A549 (cell line): ENCODE measurements around the gene PFAS.

Source experiments
- CTCF ChIP-seq: fragments of >200 bp; sonication (Bioruptor Twin); formaldehyde crosslinking; IDR thresholded peaks from 3 replicates; pipeline ENCODE4 v1.5.1; 2016
- EP300 ChIP-seq, 2 experiments: fragments of >200 bp; sonication (Bioruptor Twin); formaldehyde crosslinking; IDR thresholded peaks; 2 replicates in 1 of 2; 3 replicates in 1 of 2; pipeline ENCODE4 v1.6.1; 2016 to 2017
- KDM1A ChIP-seq: fragments of 200-600 bp; sonication (generic); IDR thresholded peaks from 2 replicates; pipeline ENCODE4 v1.6.1; 2016; ENCODE audit warnings: low read depth, mild to moderate bottlenecking
- REST ChIP-seq: fragments of 200-600 bp; sonication (generic); IDR thresholded peaks from 2 replicates; pipeline ENCODE4 v1.6.1; 2016; ENCODE audit warnings: antibody characterized with exemption, mild to moderate bottlenecking, moderate library complexity

DNA sequence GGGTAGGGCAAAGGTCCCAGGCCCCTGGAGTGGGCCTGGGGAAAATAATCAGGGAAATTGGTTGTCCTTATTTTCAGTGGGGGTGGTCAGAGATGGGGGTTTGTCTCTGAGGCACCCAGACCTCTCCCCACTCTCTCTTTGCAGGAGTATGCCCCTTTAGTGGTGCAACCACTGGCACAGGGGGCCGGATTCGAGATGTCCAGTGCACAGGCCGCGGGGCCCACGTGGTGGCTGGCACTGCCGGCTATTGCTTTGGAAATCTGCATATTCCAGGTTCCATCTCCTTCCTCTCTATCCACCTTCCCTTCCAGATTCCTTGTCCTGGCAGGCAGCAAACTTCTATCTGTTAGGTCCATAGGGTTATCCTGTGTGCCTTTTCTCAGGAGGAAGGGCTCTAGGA, 7.6 kb downstream of the PFAS start:
- no peak for TF ChIP-seq EP300 (IDR thresholded peaks at IDR 0.05)
- no peak for TF ChIP-seq KDM1A
- TF ChIP-seq CTCF: no peak
- no peak for TF ChIP-seq REST
